Mesothelial cell of epicardium (in vitro differentiated cells): Measurements from ENCODE around the gene TBX15. TPM values are rescaled to one million over a fixed set of nuclear protein-coding genes. Genes with fewer than 3 reads are reported as not detected.

Source experiments
- DNase-seq, 2 experiments: peaks; one replicate each; pipeline ENCODE4 v3.0.0; 2021; ENCODE audit warnings: low spot score in 2 of 2; ENCODE audit not compliant: unreplicated experiment in 2 of 2
- H3K27ac Mint-ChIP-seq: 2 replicates; pipeline ENCODE4 v1.8.0; 2021; ENCODE audit warnings: mixed read lengths
- H3K27me3 Mint-ChIP-seq: 2 replicates; pipeline ENCODE4 v1.8.0; 2021; ENCODE audit warnings: low read depth, mixed read lengths
- H3K36me3 Mint-ChIP-seq: 2 replicates; pipeline ENCODE4 v1.8.0; 2021; ENCODE audit warnings: mixed read lengths
- H3K4me1 Mint-ChIP-seq: 2 replicates; pipeline ENCODE4 v1.8.0; 2021; ENCODE audit warnings: mixed read lengths
- H3K4me3 Mint-ChIP-seq: 2 replicates; pipeline ENCODE4 v1.8.0; 2021; ENCODE audit warnings: mild to moderate bottlenecking, moderate library complexity, mixed read lengths
- H3K9me3 Mint-ChIP-seq: 2 replicates; pipeline ENCODE4 v1.8.0; 2021; ENCODE audit warnings: mixed read lengths
- total RNA-seq: library from RNA; stranded (reverse); gene quantifications from 3 replicates; pipeline ENCODE4 v1.2.1, GENCODE V29; 2021
- TF ChIP-seq, protein P1 (sequence below): fragments of 200-600 bp; sonication (generic); IDR thresholded peaks from one replicate; pipeline ENCODE4 v1.5.0; 2021; ENCODE audit warnings: antibody characterized with exemption; ENCODE audit not compliant: unreplicated experiment

TBX15 gene
- total RNA-seq, 1 donor from 2014 or later: not detected

DNA sequence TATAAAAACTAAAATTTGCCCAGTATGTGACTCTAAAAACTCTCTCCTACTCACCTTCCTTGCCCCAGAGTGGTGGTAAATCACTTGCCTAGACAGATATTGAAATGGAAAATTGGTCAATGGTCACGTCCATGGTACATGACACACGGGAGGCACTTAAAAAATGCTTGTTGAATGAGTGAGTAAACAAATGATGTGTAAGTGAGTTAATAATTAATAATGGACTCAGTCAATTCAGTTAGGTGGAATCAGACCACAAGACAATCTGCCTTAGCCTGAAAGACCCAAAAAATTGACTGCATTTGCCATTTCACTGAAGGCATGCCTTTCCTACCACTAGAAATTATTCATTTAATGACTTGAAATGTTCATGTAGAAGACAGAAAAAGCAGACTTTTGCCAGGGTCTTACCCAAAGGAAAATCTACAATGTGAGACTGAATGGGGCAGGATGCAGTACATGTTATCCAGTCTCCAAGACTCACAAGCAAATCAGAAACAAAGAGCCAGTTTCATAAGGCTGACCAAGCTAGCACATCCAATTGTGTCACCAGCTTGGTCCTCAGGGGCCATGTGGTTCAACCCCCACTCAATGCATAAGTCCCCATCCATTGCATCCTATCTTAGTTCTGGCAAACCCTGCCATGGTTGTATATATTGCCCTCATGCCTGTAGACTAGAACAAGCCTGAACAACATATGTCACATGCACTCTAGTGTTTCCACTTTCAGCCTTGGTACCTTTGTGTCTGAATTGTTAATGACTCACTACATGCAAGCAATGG lies 73.6 kb downstream of the TBX15 start:
- H3K36me3 Mint-ChIP-seq: no peaks in the 10 kb centered on the region
- H3K4me1 Mint-ChIP-seq: no peaks in the 10 kb centered on the region
- TF ChIP-seq, protein P1, sequence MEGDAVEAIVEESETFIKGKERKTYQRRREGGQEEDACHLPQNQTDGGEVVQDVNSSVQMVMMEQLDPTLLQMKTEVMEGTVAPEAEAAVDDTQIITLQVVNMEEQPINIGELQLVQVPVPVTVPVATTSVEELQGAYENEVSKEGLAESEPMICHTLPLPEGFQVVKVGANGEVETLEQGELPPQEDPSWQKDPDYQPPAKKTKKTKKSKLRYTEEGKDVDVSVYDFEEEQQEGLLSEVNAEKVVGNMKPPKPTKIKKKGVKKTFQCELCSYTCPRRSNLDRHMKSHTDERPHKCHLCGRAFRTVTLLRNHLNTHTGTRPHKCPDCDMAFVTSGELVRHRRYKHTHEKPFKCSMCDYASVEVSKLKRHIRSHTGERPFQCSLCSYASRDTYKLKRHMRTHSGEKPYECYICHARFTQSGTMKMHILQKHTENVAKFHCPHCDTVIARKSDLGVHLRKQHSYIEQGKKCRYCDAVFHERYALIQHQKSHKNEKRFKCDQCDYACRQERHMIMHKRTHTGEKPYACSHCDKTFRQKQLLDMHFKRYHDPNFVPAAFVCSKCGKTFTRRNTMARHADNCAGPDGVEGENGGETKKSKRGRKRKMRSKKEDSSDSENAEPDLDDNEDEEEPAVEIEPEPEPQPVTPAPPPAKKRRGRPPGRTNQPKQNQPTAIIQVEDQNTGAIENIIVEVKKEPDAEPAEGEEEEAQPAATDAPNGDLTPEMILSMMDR: no peak
- H3K9me3 Mint-ChIP-seq: no peaks in the 10 kb centered on the region
- DNase-seq: no peak
- H3K4me3 Mint-ChIP-seq: no peak overlapping the region
- H3K27me3 Mint-ChIP-seq: peaks cover 13% of the 10 kb centered on the region
- no peak overlapping the region for H3K27ac Mint-ChIP-seq

DNA sequence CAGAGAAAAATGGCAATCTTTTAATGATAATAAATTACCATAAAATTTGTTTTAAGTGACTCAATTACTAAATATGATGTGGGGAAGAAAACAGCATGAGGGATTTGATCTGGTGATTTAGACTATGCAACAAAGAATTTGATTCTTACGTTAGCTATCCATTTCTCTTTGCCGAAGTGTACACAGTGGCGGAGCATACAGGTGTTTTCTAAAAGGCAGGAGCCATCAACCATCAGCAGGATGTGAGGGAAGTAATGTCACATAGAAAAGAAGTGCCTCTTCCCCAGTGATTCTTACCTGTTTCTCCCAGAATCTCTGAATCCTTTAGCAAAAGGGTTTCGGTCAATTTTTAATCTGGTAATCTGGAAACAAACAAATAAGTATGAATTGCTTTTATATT lies 74.3 kb downstream of the TBX15 start:
- no peaks in the 10 kb centered on the region for H3K4me1 Mint-ChIP-seq
- no peak overlapping the region for H3K4me3 Mint-ChIP-seq
- H3K36me3 Mint-ChIP-seq: no peaks in the 10 kb centered on the region
- H3K27me3 Mint-ChIP-seq: peaks cover 15% of the 10 kb centered on the region
- no peaks in the 10 kb centered on the region for H3K9me3 Mint-ChIP-seq
- no peak overlapping the region for H3K27ac Mint-ChIP-seq
- DNase-seq: no peak
- TF ChIP-seq, protein P1: no peak

DNA sequence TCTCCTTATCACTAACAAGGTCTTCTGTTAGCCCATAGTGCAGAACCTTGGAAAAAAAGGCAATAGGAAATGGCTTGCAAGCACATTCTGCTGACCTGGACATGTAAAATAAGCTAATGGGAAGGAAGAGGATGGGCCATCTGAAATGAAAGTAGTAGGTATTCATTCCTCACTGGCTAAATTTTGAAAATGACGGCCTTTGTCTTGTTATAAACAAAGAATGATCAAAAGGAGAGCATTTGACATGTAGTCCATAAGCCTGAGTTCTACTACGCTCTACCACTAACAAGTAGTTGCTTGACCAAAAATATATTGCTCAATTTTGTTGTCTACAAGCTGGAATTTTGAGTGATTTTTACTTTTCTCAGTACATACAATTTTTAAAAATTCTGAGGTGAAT lies 75.6 kb downstream of the TBX15 start:
- Mint-ChIP-seq H3K4me3 (no peak overlapping the region), H3K9me3 (no peaks in the 10 kb centered on the region), H3K4me1 (no peaks in the 10 kb centered on the region), H3K27me3 (peaks cover 21% of the 10 kb centered on the region), H3K36me3 (no peaks in the 10 kb centered on the region), H3K27ac (no peak overlapping the region)
- TF ChIP-seq, protein P1: no peak
- no peak for DNase-seq

DNA sequence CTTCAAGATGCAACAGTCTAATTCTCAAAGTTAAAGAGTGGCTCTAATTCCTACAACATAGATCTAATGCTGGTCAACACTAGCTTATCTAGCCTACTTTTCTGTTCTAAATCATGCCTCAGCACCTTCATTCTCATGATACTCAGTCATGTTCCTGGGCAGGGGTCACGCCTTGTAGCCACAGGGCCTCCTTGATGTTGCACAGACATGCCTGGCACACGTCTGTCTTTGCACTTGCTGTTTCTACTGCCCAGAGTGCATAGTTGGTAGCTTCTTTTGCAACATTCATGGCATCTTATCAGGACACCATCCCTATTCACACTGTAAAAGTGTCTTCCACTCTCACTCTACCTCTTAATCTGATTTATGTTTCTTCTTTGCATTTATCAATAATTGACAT lies 76.6 kb downstream of the TBX15 start:
- Mint-ChIP-seq H3K27me3 (peaks cover 28% of the 10 kb centered on the region), H3K4me3 (no peak overlapping the region), H3K36me3 (no peaks in the 10 kb centered on the region), H3K4me1 (no peaks in the 10 kb centered on the region), H3K27ac (no peak overlapping the region), H3K9me3 (no peaks in the 10 kb centered on the region)
- TF ChIP-seq, protein P1: no peak
- no peak for DNase-seq

DNA sequence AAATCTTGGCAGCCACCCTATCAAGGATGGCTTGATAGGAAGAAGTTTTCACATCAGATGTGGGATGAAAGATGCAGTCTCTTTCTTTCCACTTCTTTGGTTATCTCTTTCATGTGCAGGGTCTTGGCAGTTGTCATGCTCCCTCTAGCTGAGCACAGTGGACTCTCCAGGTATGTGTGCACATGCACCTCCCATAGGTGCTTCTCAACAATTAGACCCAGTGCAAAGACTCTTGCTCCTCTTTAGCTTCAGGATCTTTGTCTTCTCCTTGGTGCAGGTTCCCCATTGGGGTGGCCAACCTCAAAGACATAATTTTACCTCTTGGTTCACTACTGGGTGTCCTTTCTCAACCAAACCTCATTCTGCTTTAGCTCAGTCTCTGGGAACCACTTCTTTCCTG lies 80.7 kb downstream of the TBX15 start:
- TF ChIP-seq, protein P1: no peak
- Mint-ChIP-seq H3K27me3 (peaks cover 25% of the 10 kb centered on the region), H3K9me3 (no peaks in the 10 kb centered on the region), H3K4me3 (no peak overlapping the region), H3K4me1 (no peaks in the 10 kb centered on the region), H3K27ac (no peak overlapping the region), H3K36me3 (no peaks in the 10 kb centered on the region)
- no peak for DNase-seq

DNA sequence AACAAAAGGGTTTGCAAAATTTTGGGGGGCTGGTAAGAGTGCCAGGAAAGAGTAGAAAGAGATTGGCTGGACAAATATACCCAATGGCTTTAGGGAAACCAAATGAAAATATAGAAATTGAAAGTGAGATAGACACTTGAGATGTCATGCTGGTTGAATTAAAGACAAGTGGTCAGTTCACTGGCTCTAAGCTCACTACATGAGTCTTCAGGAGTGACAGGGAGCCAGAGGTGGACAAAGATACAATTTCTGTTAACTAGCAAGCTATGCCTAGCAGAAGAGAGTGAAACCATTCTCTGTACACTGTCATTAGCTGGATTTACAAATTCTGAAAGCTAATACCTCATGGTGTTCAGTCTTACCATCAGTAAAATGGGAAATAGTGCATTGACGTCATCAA lies 82.5 kb downstream of the TBX15 start:
- no peaks in the 10 kb centered on the region for H3K4me1 Mint-ChIP-seq
- no peak overlapping the region for H3K4me3 Mint-ChIP-seq
- H3K9me3 Mint-ChIP-seq: no peaks in the 10 kb centered on the region
- H3K36me3 Mint-ChIP-seq: no peaks in the 10 kb centered on the region
- TF ChIP-seq, protein P1: no peak
- peaks cover 23% of the 10 kb centered on the region for H3K27me3 Mint-ChIP-seq
- H3K27ac Mint-ChIP-seq: no peak overlapping the region
- no peak for DNase-seq
